NCI-H2029 treated with DMSO at 0.1 percent for 48 hours (cell line): Measurements from ENCODE around the gene ABTB1.
"Not testable (repeated sequence)": the region's sequence is repeated elsewhere in the genome, so short reads cannot be mapped to it uniquely, and the experiment has no call there.

Source experiments
- DNase-seq: peaks from one replicate; lab custom pipeline; 2025; lab: John Stamatoyannopoulos, UW

Gene ABTB1

GRCh38 chr3:127673191-127674100 is 694 bp downstream of the ABTB1 start:
- no peak for DNase-seq

- no peak for DNase-seq
Measured at GRCh38 chr3:127674101-127674721, 1.5 kb downstream of the ABTB1 start.

- no peak for DNase-seq
Measured at GRCh38 chr3:127674790-127675189, 2.0 kb downstream of the ABTB1 start.

- DNase-seq: no peak
Measured at GRCh38 chr3:127675651-127676391, 3.1 kb downstream of the ABTB1 start.

GRCh38 chr3:127676456-127676855 is 3.7 kb downstream of the ABTB1 start:
- DNase-seq: no peak

- no peak for DNase-seq
Measured at GRCh38 chr3:127676921-127677351, 4.2 kb downstream of the ABTB1 start.

- DNase-seq: no peak
Measured at GRCh38 chr3:127677541-127678314, 5.0 kb downstream of the ABTB1 start.

GRCh38 chr3:127678315-127678599 is 5.5 kb downstream of the ABTB1 start:
- no peak for DNase-seq

GRCh38 chr3:127678611-127679533 is 6.1 kb downstream of the ABTB1 start:
- DNase-seq: no peak

- no peak for DNase-seq
Measured at GRCh38 chr3:127679534-127680145, 6.9 kb downstream of the ABTB1 start.

GRCh38 chr3:127680146-127680661 is 7.5 kb downstream of the ABTB1 start:
- no peak for DNase-seq

GRCh38 chr3:127680798-127681221 is 8.1 kb downstream of the ABTB1 start:
- no peak for DNase-seq

GRCh38 chr3:127682175-127682554 is 9.4 kb downstream of the ABTB1 start:
- not testable (repeated sequence) for DNase-seq

GRCh38 chr3:127682561-127682960 is 9.8 kb downstream of the ABTB1 start:
- DNase-seq: no peak

GRCh38 chr3:127684871-127685707 is 12.3 kb downstream of the ABTB1 start:
- DNase-seq: no peak

GRCh38 chr3:127685708-127686511 is 13.2 kb downstream of the ABTB1 start:
- DNase-seq: no peak

GRCh38 chr3:127686512-127686894 is 13.8 kb downstream of the ABTB1 start:
- DNase-seq: no peak

- no peak for DNase-seq
Measured at GRCh38 chr3:127687228-127687737, 14.5 kb downstream of the ABTB1 start.
